Skeletal muscle tissue (tissue), 4 donors: ENCODE results near the gene CHRNA4. TPM values are rescaled to one million over a fixed set of nuclear protein-coding genes. Genes with fewer than 3 reads are reported as not detected.

Source experiments
- H3K27ac ChIP-seq: one replicate; pipeline ENCODE4 v1.7.0; 2013; ENCODE audit warnings: mild to moderate bottlenecking, low read depth, low read length, inconsistent platforms
- H3K27me3 ChIP-seq, 3 donors: one replicate each; pipeline ENCODE4 v1.7.0; 2013; ENCODE audit warnings: low read length in 3 of 3; ENCODE audit not compliant: control insufficient read depth in 3 of 3, insufficient read depth in 3 of 3
- H3K36me3 ChIP-seq, 3 donors: one replicate each; pipeline ENCODE4 v1.7.0; 2013; ENCODE audit warnings: low read length in 3 of 3; ENCODE audit not compliant: control insufficient read depth in 3 of 3, insufficient read depth in 3 of 3
- H3K4me1 ChIP-seq, 3 donors: one replicate each; pipeline ENCODE4 v1.7.0; 2013; ENCODE audit warnings: low read length in 3 of 3, mild to moderate bottlenecking in 3 of 3; ENCODE audit not compliant: control insufficient read depth in 3 of 3, insufficient read depth in 3 of 3
- H3K4me3 ChIP-seq, 3 donors: one replicate each; pipeline ENCODE4 v1.7.0; 2013; ENCODE audit warnings: low read length in 3 of 3
- H3K9ac ChIP-seq, 3 donors: one replicate each; pipeline ENCODE4 v1.7.0; 2013; ENCODE audit warnings: low read length in 3 of 3, mild to moderate bottlenecking in 3 of 3, moderate library complexity in 2 of 3, low read depth in 1 of 3
- H3K9me3 ChIP-seq, 3 donors: one replicate each; pipeline ENCODE4 v1.7.0; 2013; ENCODE audit warnings: low read length in 3 of 3; ENCODE audit not compliant: control insufficient read depth in 3 of 3
- total RNA-seq: library from RNA; depleted of rRNA; stranded (reverse); fragments of >200 nt; gene quantifications from one replicate; pipeline ENCODE4 v1.2.3, GENCODE V29; 2014
- donor health status: Osteomylitis.

CHRNA4 gene
- total RNA-seq = 0.52 TPM

DNA sequence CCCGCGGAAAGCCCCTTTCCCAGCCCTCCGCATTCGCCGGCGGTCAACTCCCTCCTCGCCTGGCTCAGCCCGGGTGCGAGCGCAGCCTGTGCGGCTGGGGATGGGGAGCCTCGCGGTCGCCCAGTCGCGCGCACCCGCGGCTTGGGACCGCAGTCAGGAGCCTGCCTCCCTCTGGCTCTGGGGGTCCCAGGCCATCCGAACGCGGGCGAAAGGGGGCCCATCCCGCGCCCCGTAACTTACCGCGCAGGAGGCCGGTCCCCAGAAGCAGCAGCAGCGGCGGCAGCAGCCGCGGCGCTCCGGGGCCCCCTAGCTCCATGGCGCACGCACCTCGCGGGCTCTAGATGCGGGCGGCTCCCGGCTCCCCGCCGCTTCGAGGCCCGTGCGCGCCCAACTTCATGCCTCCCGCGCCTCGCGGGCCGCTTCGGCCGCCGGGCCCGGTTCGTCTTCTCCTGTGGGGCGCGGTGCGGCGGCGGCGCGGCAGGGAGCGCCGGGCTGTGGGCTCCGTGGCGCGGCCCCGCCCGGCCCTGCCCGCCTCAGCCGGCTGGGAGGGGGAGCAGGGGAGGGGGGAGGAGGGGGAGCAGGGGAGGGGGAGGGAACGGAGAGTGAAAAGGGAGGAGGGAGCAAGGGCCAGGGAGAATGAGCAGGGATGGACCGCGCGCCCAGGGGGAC is at the start of gene CHRNA4:
CHRNA4 (minus strand) TSS at position 500 of the 669 bp plus-strand sequence; CDS start at position 316, 184 bp downstream.
- H3K9ac ChIP-seq = no peak within 1 kb of the TSS
- no peak within 1 kb of the TSS for H3K27ac ChIP-seq
- no peak within 1 kb of the TSS for H3K4me3 ChIP-seq
- H3K4me1 ChIP-seq = no peaks in the 10 kb centered on the region
- H3K36me3 ChIP-seq = no peaks in the 10 kb centered on the region
- H3K9me3 ChIP-seq = no peaks in the 10 kb centered on the region
- peaks cover 46 to 70% (median 60%) of the 10 kb centered on the region in 3 donors for H3K27me3 ChIP-seq

DNA sequence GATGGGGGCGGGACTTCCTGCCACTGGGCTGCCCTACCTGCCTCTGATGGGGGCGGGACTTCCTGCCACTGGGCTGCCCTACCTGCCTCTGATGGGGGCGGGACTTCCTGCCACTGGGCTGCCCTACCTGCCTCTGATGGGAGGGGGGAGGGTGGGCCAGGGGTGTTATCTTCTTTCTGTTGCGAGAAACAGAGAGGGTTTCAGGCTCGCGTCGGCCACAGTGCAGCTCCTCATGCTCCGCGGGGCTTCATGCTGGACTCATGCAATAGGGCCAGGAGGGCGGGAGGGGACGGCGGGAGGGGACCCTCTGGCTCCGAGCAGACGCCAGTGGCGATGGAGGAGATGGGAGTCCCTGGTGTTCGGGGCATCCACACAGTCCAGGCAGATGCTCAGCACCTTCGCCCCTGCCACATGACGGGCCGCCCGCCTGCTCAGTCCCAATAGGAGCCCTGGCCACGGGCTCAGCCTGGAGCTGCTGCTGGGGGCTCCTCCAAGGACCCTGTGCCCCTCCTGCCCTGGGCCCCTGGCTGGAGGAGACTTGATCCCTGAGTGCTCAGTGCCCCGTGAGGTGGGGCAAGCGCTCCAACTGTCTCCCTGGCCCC is 48.8 kb upstream of the CHRNA4 start:
- Histone ChIP-seq H3K4me1 (no peaks in the 10 kb centered on the region), H3K4me3 (no peak overlapping the region), H3K27me3 (peaks cover 41 to 62% (median 59%) of the 10 kb centered on the region in 3 donors), H3K9me3 (no peaks in the 10 kb centered on the region), H3K27ac (no peak overlapping the region), H3K36me3 (no peaks in the 10 kb centered on the region), H3K9ac (no peak overlapping the region)

DNA sequence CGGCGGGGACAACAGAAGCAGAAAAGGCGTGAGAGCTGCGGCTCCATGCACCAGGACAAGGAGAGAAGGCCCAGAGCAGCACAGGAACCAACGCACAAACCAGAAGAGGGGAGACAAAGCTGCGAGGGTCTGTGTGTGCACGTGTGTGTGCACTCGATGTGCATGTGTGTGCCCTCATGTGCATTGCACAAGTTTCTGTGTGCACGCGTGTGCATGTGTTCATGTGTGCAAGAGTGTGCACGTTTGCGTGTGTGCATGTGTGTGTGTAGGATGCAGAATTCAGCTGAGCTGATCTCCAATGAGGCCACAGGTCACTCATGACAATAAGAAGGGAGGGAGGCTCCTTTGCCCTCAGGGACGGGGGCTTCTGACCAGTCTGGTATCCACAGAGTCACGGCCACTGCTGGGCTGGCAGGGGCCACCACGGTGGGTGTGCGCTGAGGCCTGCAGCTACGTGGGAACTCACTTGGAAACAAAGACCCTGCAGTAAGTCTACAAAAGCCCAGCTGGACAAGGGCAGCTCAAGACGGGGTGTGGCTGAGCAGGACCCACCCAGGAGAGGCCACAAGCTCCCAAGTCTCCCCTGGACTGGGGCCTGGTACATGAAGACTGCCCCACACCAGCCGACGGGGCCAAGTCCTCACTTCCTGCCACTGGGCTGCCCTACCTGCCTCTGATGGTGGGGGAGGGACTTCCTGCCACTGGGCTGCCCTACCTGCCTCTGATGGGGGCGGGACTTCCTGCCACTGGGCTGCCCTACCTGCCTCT is 48.1 kb upstream of the CHRNA4 start:
- H3K4me3 ChIP-seq = no peak overlapping the region
- peaks cover 42 to 61% (median 58%) of the 10 kb centered on the region in 3 donors for H3K27me3 ChIP-seq

DNA sequence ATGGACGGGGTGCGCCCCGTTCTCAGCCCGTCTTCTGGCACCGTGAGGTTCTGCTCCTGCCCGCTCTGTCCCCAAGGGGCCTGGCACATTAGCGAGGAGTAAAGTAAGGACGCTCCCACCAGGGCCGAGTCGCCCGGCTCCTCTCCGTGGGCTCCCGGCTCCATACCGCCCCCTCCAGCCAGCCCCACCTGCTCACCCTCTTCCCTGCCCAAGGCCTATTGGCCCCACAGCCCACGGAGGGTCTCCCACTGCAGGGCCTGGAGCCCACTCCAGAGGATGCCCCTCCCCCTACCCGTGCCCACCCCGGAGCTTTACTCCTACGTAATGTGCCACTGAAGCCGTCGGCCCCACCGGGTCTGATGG is 47.5 kb upstream of the CHRNA4 start:
- Histone ChIP-seq H3K9me3 (no peaks in the 10 kb centered on the region), H3K4me3 (no peak overlapping the region), H3K4me1 (no peaks in the 10 kb centered on the region), H3K27ac (no peak overlapping the region), H3K36me3 (no peaks in the 10 kb centered on the region), H3K9ac (no peak overlapping the region), H3K27me3 (peaks cover 44 to 60% (median 57%) of the 10 kb centered on the region in 3 donors)

More for the DNA sequence above, 48.1 kb upstream of the CHRNA4 start:
- Histone ChIP-seq H3K9me3 (no peaks in the 10 kb centered on the region), H3K27ac (no peak overlapping the region), H3K9ac (no peak overlapping the region), H3K4me1 (no peaks in the 10 kb centered on the region), H3K36me3 (no peaks in the 10 kb centered on the region)

DNA sequence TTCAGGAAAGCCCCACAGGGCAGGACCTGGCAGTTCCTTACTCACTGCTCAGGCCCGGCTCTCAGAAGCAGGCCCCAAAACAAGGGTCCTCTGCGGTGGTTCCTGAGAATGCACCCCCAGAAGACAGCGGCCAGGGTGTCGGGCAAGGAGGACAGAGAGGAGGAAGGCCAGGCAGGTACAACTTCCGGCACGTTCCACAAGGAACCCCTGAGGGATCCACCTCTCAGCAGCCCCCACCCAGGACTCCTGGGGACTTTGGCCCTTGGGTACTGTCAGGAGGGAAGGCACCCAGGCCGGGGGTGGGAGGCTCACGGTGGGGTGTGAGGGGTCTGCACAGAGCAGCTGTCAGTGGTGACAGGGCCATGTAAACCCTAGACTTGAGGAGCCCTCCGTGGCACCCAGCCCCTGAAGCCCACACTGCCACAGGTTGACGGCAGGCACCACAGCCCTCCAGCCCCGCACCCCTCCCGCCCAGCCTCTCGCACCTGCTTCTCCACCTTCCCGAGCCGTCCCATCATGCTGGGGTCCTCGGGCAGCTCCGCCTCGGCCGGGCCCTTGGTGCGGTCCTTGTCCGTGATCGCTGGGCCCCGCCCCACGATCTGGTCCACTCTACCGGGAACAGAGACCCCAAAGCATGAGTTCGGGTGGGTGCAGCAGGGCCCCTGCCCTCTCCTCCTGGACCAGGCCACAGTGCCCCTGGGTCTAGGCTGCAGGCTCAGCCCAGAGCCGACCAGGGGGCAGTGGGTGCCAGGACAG is 47.0 kb upstream of the CHRNA4 start:
- H3K36me3 ChIP-seq = no peaks in the 10 kb centered on the region
- no peak overlapping the region for H3K9ac ChIP-seq
- H3K9me3 ChIP-seq = no peaks in the 10 kb centered on the region
- no peaks in the 10 kb centered on the region for H3K4me1 ChIP-seq
- H3K27me3 ChIP-seq = peaks cover 47 to 63% (median 59%) of the 10 kb centered on the region in 3 donors
- H3K27ac ChIP-seq = no peak overlapping the region
- no peak overlapping the region for H3K4me3 ChIP-seq

DNA sequence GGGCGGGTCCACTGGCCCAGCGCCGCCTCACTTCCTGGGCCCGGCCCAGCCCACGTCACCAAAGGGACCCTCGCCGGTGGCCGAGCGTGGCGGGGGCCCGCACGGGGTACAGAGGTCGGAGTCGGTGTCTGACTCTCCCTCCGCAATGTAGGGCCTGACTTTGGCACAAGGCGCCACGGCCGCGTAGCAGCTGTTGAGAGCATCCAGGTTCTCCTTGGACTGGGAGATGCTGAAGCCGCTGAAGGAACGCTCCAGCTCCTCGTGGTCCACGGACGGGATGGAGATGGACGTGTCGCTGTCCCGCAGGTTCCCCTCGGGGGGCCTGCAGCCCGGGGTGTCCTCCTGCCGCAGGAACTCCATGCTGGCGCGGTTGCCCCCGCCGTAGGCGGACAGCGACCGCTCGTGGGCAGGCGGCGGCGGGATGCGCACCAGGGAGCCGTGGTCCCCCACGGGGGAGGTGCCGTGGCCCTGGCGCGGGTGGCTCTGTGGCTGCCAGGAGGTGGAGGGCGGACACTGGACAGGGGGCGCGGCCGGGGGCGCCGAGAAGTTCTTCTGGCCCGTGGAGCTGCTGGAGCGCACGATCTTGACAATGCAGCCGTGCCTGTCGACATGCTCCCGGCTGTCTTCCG is 45.6 kb upstream of the CHRNA4 start:
- Histone ChIP-seq H3K27me3 (peaks cover 45 to 63% (median 57%) of the 10 kb centered on the region in 3 donors), H3K36me3 (no peaks in the 10 kb centered on the region), H3K4me3 (no peak overlapping the region), H3K27ac (no peak overlapping the region), H3K4me1 (no peaks in the 10 kb centered on the region), H3K9ac (no peak overlapping the region), H3K9me3 (no peaks in the 10 kb centered on the region)

DNA sequence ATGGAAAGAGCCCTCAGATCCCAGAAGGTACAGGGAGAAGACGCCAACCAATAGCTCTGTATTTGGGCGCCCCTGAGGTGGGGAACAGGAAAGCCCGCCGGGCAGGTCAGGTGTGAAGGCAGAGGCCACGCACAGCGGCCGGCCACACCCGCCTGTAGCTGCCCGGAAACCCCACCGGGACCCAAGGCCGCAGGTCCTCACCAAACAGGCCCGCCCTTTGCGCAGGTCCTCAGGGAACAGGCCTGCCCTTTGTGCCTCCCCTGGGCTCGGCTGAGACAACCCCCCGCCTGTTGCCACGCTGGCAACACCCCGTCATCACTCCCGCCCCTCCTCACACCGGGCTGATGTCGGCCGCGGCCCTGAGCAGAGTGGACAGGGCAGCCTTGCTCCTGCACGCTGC is 44.9 kb upstream of the CHRNA4 start:
- Histone ChIP-seq H3K27ac (no peak overlapping the region), H3K27me3 (peaks cover 49 to 65% (median 54%) of the 10 kb centered on the region in 3 donors), H3K4me3 (no peak overlapping the region), H3K9ac (no peak overlapping the region), H3K9me3 (no peaks in the 10 kb centered on the region), H3K4me1 (no peaks in the 10 kb centered on the region), H3K36me3 (no peaks in the 10 kb centered on the region)

DNA sequence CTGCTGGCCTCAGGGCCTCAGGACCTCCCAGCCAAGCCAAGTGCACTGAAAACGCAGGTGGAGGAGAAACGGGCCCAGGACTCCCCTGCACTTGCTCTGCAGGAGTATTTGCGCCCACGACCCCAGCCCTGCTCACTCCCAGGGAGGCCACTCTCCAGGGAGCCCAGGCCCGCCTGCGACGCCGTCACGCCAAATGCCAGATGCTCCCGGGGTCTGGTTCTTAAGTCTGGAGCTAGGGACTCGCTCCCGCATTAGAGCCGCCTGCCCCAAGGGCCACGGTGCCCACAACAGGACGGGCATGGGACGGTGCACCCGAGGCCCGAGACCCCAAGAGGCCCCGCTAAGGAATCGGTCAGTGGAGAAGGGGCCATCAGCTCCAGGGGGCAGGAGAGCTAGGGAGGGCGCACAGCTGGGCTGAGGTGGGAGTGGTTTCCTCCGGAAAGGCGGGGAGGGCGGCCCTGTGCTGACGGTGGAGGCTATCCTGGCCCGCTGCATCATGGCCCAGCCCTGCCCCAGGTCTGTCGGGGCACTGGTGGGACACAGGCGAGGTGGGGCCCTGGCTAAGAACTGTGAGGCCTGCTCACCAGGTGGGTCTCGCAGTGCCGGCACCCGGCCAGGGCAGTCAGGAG is 44.1 kb upstream of the CHRNA4 start:
- Histone ChIP-seq H3K4me1 (no peaks in the 10 kb centered on the region), H3K9me3 (no peaks in the 10 kb centered on the region), H3K9ac (no peak overlapping the region), H3K36me3 (no peaks in the 10 kb centered on the region), H3K27ac (no peak overlapping the region), H3K27me3 (peaks cover 45 to 65% (median 51%) of the 10 kb centered on the region in 3 donors), H3K4me3 (no peak overlapping the region)
